ENCODE results near the gene ALS2. TPM values are rescaled to one million over a fixed set of nuclear protein-coding genes. Genes with fewer than 3 reads are reported as not detected.

Gene ALS2
- total RNA-seq (32.6 and 34.9 TPM in 2 replicates), polyA plus RNA-seq (10.7 and 11.6 TPM in 2 replicates)

- 1% methylated on average over 59 of the region's 60 CpGs for WGBS (ENCODE audit: low lambda C conversion rate, missing lambda C conversion rate)
- H3K79me2 ChIP-seq, result peaks cover 44% of the 10 kb centered on the region
These were observed at the start of gene ALS2 for GRCh38 chr2:201780674-201781493. Gene ALS2 (minus strand): TSS chr2:201780933. CDS start chr2:201768885, 12,048 bp downstream.

GRCh38 chr2:201828220-201828619 lies 47.5 kb upstream of the ALS2 start:
- Histone ChIP-seq H3K36me3 (replicated peaks; ENCODE audit: insufficient read depth, low read depth) (no peaks in the 10 kb centered on the region), H3K27me3 (no peaks in the 10 kb centered on the region), H3K27ac (no peak overlapping the region), H3K4me3 (no peak overlapping the region), H3K4me1 (ENCODE audit: insufficient read depth) (no peaks in the 10 kb centered on the region), H4K20me1 (ENCODE audit: insufficient read depth, poor library complexity, severe bottlenecking) (no peaks in the 10 kb centered on the region), H3K79me2 (no peaks in the 10 kb centered on the region), H3K9me2 (replicated peaks; ENCODE audit: insufficient read depth) (no peaks in the 10 kb centered on the region), H3K9me3 (ENCODE audit: low read depth) (no peaks in the 10 kb centered on the region), H2AFZ (no peak overlapping the region), H3K4me2 (no peak overlapping the region)
- no peak for TF ChIP-seq CTCF (IDR thresholded peaks at IDR 0.05; ENCODE audit: poor library complexity)
- no peak for TF ChIP-seq EZH2phosphoT487 (IDR thresholded peaks at IDR 0.05; ENCODE audit: low read depth, severe bottlenecking, unreplicated experiment)
- no peak for TF ChIP-seq EZH2 (IDR thresholded peaks at IDR 0.05; ENCODE audit: borderline replicate concordance)
- DNase-seq (ENCODE audit: low spot score), result no peak
- WGBS (ENCODE audit: low lambda C conversion rate, missing lambda C conversion rate), result 89% methylated on average over 2 of the region's 2 CpGs

More at GRCh38 chr2:201780674-201781493, at the start of gene ALS2:
- Histone ChIP-seq H3K27ac (peak within 1 kb of the TSS; percentile 68), H3K27me3 (no peaks in the 10 kb centered on the region), H3K4me2 (peak within 1 kb of the TSS; percentile 85), H4K20me1 (ENCODE audit: insufficient read depth, poor library complexity, severe bottlenecking) (no peaks in the 10 kb centered on the region), H3K4me1 (ENCODE audit: insufficient read depth) (peaks cover 35% of the 10 kb centered on the region), H2AFZ (peak within 1 kb of the TSS; percentile 72), H3K36me3 (replicated peaks; ENCODE audit: insufficient read depth, low read depth) (no peaks in the 10 kb centered on the region), H3K9me2 (replicated peaks; ENCODE audit: insufficient read depth) (no peaks in the 10 kb centered on the region), H3K4me3 (peak within 1 kb of the TSS; percentile 54), H3K9me3 (ENCODE audit: low read depth) (no peaks in the 10 kb centered on the region)
- peak; percentile 97 for DNase-seq (ENCODE audit: low spot score)
- no peak for TF ChIP-seq CTCF (IDR thresholded peaks at IDR 0.05; ENCODE audit: poor library complexity)

DNA sequence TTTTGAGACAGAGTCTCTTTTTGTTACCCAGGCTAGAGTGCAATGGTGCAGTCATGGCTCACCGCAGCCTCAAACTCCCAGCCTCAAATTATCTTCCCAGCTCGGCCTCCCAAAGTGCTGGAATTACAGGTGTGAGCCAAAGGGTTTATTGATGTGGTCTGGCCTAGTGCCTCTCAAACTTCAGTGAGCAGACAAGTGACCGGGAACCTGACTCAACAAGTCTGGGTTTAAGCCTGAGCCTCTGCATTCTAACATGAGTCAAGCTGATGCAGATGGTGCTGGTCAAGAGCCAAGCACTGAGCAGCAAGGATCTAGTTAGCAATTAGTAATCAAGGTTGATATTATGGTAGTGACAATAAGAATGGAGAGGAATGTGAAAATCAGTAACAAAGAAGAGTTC lies 46.9 kb upstream of the ALS2 start:
- no peak for TF ChIP-seq CTCF (IDR thresholded peaks at IDR 0.05; ENCODE audit: poor library complexity)
- no peak for TF ChIP-seq EZH2phosphoT487 (IDR thresholded peaks at IDR 0.05; ENCODE audit: low read depth, severe bottlenecking, unreplicated experiment)
- TF ChIP-seq EZH2 (IDR thresholded peaks at IDR 0.05; ENCODE audit: borderline replicate concordance), result no peak
- no peak overlapping the region for H3K4me3 ChIP-seq
- no peak for DNase-seq (ENCODE audit: low spot score)
- H3K36me3 ChIP-seq (replicated peaks; ENCODE audit: insufficient read depth, low read depth), result no peaks in the 10 kb centered on the region
- no peaks in the 10 kb centered on the region for H3K9me3 ChIP-seq (ENCODE audit: low read depth)
- H3K4me2 ChIP-seq, result no peak overlapping the region
- H3K79me2 ChIP-seq, result no peaks in the 10 kb centered on the region
- no peaks in the 10 kb centered on the region for H3K4me1 ChIP-seq (ENCODE audit: insufficient read depth)
- no peaks in the 10 kb centered on the region for H4K20me1 ChIP-seq (ENCODE audit: insufficient read depth, poor library complexity, severe bottlenecking)
- H3K27ac ChIP-seq, result no peak overlapping the region
- no peaks in the 10 kb centered on the region for H3K9me2 ChIP-seq (replicated peaks; ENCODE audit: insufficient read depth)
- 90% methylated on average over 3 of the region's 3 CpGs for WGBS (ENCODE audit: low lambda C conversion rate, missing lambda C conversion rate)
- no peak overlapping the region for H2AFZ ChIP-seq
- H3K27me3 ChIP-seq, result no peaks in the 10 kb centered on the region
